SK-N-MC (cell line): ENCODE results near the gene DOK1.

Experiments
- DNase-seq: peaks from one replicate; pipeline ENCODE4 v3.0.0-alpha.2; 2011; ENCODE audit warnings: low read depth, low spot score
- H3K27ac ChIP-seq: fragments of 200-600 bp; sonication (generic); 2 replicates; pipeline ENCODE4 v1.5.1; 2016; ENCODE audit warnings: mixed run types
- H3K36me3 ChIP-seq: fragments of 200-600 bp; sonication (generic); 2 replicates; pipeline ENCODE4 v1.6.1; 2017; ENCODE audit warnings: antibody characterized with exemption, low read length, mixed read lengths; ENCODE audit not compliant: insufficient read depth
- H3K4me3 ChIP-seq: fragments of 200-600 bp; sonication (generic); 2 replicates; pipeline ENCODE4 v1.5.1; 2016
- H3K9ac ChIP-seq: fragments of 200-600 bp; sonication (generic); 2 replicates; pipeline ENCODE4 v1.8.0; 2017; ENCODE audit warnings: mixed run types, mixed read lengths; ENCODE audit not compliant: insufficient read length
- H3K9me3 ChIP-seq: fragments of 200-600 bp; sonication (generic); 2 replicates; pipeline ENCODE4 v1.6.1; 2017; ENCODE audit warnings: low read depth, mild to moderate bottlenecking, antibody characterized with exemption, low read length, moderate library complexity, mixed read lengths
- EZH2 ChIP-seq: fragments of 200-600 bp; sonication (generic); IDR thresholded peaks from one replicate; pipeline ENCODE4 v1.6.1; 2017; ENCODE audit warnings: antibody characterized with exemption
- FOXP2 ChIP-seq: optimal IDR thresholded peaks from 2 replicates; pipeline ENCODE3; 2011; ENCODE audit warnings: mild to moderate bottlenecking, moderate library complexity; ENCODE audit not compliant: insufficient read depth; ENCODE audit errors: extremely low read length, control extremely low read depth
- POLR2AphosphoS5 ChIP-seq: IDR thresholded peaks from 2 replicates; pipeline ENCODE4 v1.6.1; 2012; ENCODE audit warnings: mild to moderate bottlenecking, low read depth, low read length, borderline replicate concordance

The DOK1 gene

GRCh38 chr2:74551530-74551929, 3.0 kb upstream of the DOK1 start:
- H3K4me3 ChIP-seq = no peak overlapping the region
- no peaks in the 10 kb centered on the region for H3K9me3 ChIP-seq
- DNase-seq = no peak
- no peak overlapping the region for H3K9ac ChIP-seq
- no peaks in the 10 kb centered on the region for H3K36me3 ChIP-seq
- H3K27ac ChIP-seq = no peak overlapping the region
- TF ChIP-seq FOXP2 = no peak
- TF ChIP-seq POLR2AphosphoS5 = no peak
- TF ChIP-seq EZH2 = no peak

- TF ChIP-seq FOXP2 = no peak
- no peak for TF ChIP-seq EZH2
- no peak for TF ChIP-seq POLR2AphosphoS5
- no peak overlapping the region for H3K9ac ChIP-seq
- no peaks in the 10 kb centered on the region for H3K36me3 ChIP-seq
- DNase-seq = no peak
- no peak overlapping the region for H3K27ac ChIP-seq
- no peaks in the 10 kb centered on the region for H3K9me3 ChIP-seq
- H3K4me3 ChIP-seq = no peak overlapping the region
These were observed 2.3 kb upstream of the DOK1 start for GRCh38 chr2:74551942-74552913.

GRCh38 chr2:74552914-74553811, 1.4 kb upstream of the DOK1 start:
- no peak for DNase-seq
- no peak overlapping the region for H3K4me3 ChIP-seq
- no peaks in the 10 kb centered on the region for H3K36me3 ChIP-seq
- H3K9ac ChIP-seq = no peak overlapping the region
- no peaks in the 10 kb centered on the region for H3K9me3 ChIP-seq
- TF ChIP-seq FOXP2 (no peak), EZH2 (no peak), POLR2AphosphoS5 (no peak)
- H3K27ac ChIP-seq = no peak overlapping the region

- TF ChIP-seq POLR2AphosphoS5 (no peak; the same call in 1 of the 2 replicates), EZH2 (no peak), FOXP2 (no peak)
- Histone ChIP-seq H3K9me3 (no peaks in the 10 kb centered on the region), H3K27ac (no peak overlapping the region), H3K36me3 (no peaks in the 10 kb centered on the region), H3K9ac (no peak overlapping the region), H3K4me3 (peak overlapping the region; percentile 76)
- DNase-seq = no peak
These were observed 456 bp downstream of the DOK1 start for GRCh38 chr2:74554820-74555531.

- Histone ChIP-seq H3K36me3 (no peaks in the 10 kb centered on the region), H3K9ac (no peak overlapping the region), H3K27ac (no peak overlapping the region), H3K4me3 (no peak overlapping the region), H3K9me3 (no peaks in the 10 kb centered on the region)
- no peak for DNase-seq
- TF ChIP-seq FOXP2 (no peak), EZH2 (no peak), POLR2AphosphoS5 (no peak)
These were observed 1.1 kb downstream of the DOK1 start for GRCh38 chr2:74555610-74556103.

- no peak overlapping the region for H3K9ac ChIP-seq
- no peak for DNase-seq
These were observed 1.6 kb downstream of the DOK1 start for GRCh38 chr2:74556159-74556558.

GRCh38 chr2:74556831-74557370, 2.4 kb downstream of the DOK1 start:
- Histone ChIP-seq H3K9me3 (no peaks in the 10 kb centered on the region), H3K36me3 (no peaks in the 10 kb centered on the region), H3K4me3 (no peak overlapping the region), H3K9ac (no peak overlapping the region), H3K27ac (no peak overlapping the region)
- TF ChIP-seq POLR2AphosphoS5 (no peak), EZH2 (no peak), FOXP2 (no peak)
- no peak for DNase-seq

More at GRCh38 chr2:74556159-74556558, 1.6 kb downstream of the DOK1 start:
- TF ChIP-seq POLR2AphosphoS5 (no peak), EZH2 (no peak), FOXP2 (no peak)
- no peaks in the 10 kb centered on the region for H3K36me3 ChIP-seq
- no peaks in the 10 kb centered on the region for H3K9me3 ChIP-seq
- no peak overlapping the region for H3K4me3 ChIP-seq
- no peak overlapping the region for H3K27ac ChIP-seq
